ENCODE results near the gene OOSP1.
"Not testable (repeated sequence)": the region's sequence is repeated elsewhere in the genome, so short reads cannot be mapped to it uniquely, and the experiment has no call there.

The OOSP1 gene

DNA sequence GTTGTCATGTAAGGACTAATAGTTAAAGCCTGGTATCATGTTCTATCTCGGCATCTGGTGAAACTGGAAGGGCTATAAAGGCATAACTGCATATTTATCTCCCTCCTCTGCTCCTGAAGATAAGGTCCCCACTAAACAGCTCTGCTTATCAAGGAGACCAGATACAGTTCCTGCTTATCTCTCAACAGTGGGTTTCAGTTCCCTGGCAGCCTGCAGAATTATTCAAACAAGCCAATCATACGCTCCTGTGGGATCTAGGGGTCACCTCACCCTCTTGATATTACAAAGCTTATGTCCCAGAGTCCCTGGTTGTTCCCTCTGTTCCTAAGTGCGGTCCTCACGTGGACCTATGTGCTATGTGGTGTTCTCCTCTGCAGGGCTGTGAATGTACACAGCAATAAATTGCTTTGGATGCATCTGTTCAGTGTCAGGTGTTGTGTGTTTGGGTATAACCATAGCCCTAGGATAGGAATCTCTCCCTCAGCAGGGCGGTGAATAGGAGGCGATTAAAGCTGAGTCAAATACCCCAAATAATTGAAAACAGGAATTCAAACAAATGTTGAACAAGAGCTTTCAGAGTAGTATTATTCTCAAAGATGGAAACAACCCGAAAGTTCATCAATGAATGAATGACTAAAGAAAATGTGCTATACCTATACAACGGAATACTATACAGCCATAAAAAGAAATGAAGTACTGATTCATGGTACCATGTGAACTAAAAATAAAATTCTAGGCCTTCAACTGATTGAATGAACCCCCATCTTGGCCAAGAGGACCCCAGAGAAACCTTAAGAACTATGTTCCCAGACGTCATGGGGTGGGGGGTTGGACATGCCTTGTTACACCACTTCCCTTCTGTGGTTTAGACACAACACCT is 22.5 kb downstream of the OOSP1 start:
- DNase-seq = no peak

DNA sequence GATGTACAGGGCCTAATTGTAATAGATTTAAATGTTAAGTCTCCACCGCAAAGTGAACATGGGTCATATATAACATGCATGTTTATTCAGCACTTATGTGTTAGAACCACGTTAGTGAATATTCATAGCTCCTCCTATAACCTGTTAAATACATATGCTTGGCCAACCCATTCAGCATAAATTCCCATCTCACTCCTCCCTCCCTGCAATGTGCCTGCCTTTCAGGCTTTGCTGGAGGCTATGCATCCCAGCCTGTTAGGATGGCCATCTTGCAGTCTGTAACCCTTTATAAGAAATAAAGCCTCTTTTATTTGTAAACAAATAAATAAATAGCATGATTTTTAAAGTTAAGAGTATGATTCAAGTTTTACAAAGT is 23.9 kb downstream of the OOSP1 start:
- no peak for DNase-seq

DNA sequence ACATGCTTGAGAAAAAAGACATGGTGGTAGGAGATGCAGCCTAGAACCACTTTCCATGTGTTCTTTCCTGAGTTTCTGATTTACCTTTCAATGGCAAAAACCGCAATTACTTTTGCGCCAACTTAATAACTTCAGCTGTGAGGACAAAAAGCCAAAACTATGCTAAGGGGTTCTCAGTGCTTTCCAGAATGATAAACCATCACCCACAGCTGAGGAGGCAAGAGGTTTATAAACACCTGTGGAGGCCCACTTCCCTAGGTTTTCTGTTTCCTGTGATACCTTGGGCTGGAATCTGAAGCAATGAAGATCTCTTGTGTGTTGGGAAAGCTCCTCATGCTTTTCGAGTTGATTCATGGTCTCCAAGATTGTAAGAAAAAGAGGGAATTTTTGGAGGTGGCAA is 25.5 kb downstream of the OOSP1 start, which contains the start of gene OOSP4A:
OOSP4A (plus strand) TSS at position 301 of the 400 bp plus-strand sequence; CDS start at position 301, 0 bp downstream.
- DNase-seq = no peak

DNA sequence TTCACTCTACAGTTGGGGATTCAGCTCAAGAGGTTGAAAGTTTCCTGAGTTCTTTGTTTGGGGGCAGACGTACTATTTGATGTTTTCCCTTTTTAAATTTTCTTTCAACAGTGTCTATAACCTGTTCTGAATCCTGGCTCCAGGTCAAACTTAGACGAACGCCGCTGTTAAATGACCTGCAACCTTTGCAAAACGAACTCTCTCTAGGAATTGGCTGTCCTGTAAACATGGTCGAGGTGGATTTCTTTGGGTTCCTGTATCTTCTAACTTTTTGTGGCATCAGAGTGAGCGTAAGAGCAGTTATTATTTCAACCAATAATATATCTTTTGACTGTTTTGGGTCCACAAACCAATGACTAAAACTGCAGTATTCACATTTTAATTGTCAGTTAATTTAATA is 27.2 kb downstream of the OOSP1 start:
- DNase-seq = no peak

DNA sequence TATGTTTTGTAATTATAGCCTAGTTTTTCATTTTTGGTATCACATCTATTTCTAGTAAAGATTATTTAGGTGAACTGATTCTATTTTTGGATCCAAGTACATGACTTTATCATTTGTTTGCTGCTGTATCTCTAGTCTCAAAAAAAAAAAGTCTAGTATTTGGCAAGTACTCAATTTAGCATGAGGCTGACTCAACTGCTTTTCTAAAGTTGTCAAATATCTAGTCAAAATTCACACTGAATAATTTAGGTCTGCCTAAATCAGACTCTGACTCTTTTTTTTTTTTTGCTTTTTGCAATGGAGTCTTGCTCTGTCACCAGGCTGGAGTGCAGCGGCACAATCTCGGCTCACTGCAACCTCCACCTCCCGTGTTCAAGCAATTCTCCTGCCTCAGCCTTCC is 28.0 kb downstream of the OOSP1 start:
- no peak for DNase-seq

DNA sequence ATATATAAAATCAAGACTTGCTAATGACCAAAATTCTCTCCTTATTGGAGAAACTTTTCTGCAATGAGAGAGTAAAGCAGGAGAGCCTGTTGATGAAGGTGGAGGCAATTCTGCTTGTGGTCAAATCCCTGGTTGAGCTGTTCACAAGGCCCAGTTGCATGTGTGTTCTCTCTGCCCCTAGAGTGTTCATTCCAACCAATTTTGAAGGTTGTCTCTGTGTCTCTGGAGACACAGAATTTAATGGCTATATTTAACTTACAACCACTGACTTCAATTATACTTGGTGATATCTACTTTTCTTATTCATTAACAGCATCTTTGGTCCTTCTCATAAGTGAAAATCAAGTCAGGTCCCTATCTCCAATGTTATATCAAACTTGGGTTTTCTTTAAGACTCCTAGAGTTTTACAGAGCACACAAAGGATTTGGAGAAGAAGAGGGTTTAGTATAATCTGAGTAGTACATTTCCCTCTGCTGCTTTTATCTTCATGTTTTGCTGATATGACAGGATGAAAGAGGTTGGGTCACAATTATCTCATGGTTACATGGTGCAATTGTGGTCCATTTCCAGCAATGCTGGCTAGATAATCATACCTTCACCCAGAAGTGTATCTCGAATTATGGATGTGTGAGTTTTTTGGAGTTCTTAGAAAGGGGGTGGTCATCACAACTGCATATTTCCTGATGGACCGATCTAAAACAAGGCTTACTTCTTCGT is 29.6 kb downstream of the OOSP1 start:
- DNase-seq = no peak

DNA sequence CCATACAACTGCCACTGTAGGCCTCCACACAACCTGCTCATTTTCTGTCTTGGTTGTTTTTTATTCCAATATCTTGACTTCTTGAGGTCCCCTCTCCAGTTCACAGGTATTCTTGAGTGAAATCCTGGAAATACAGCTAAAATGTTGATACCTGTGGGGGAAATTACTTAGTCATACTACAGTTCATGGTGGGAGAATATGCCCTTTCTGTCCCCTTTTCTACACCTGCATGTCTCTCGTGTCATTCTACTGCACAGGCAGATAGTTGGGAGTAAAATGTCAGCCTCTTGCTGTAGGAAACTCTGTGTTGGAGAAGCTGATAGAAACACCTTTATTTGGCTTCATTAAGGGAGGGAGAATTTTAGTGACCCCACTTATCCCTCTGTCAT is 30.2 kb downstream of the OOSP1 start:
- DNase-seq = no peak

DNA sequence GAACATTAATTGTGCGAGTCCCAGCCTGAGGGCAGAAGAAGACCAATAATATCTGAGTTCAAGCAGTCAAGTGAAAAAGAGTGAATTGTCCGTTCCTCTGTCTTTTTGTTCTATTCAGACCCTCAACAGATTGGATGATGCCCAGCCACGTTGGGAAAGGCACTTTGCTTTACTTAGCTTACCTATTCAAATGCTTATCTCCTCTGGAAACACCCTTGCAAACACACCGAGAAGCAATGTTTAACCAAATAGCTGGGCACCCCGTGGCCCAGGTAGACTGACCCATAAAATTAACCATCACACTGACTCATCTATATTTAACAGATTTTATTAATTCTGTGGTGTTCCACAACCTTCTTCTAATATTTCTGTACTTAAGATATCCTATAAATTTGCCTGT is 34.9 kb downstream of the OOSP1 start:
- DNase-seq = no peak

DNA sequence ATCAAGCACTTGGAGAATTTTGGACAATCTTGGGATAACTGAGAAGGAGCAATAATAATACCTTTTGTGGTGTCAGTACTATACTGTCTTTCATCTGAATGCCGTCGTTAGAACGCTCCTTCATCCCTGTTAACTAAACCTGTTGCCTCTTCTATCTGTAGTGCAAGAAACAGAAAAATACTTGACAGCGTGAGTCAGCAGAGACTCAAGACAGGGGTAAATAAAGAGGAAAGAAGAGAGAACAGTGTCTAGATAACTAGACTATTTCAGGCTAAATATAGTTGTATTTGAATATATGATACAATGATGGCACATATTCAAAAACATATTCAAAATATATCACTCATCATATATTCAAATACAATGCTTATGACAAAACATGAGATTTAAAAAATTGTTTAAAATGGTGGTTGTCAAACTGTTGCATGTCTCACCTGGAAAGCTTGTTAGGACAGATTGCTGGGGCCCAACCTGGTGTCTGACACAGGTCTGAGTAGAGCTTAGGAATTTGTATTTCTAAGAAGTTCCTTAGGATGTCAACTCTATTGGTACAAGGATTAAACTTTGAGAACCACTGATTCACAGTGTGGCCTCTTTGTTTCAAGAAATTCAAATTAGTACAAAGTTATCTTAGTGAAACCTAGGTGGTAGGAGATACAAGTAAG is 43.0 kb downstream of the OOSP1 start:
- DNase-seq = no peak

DNA sequence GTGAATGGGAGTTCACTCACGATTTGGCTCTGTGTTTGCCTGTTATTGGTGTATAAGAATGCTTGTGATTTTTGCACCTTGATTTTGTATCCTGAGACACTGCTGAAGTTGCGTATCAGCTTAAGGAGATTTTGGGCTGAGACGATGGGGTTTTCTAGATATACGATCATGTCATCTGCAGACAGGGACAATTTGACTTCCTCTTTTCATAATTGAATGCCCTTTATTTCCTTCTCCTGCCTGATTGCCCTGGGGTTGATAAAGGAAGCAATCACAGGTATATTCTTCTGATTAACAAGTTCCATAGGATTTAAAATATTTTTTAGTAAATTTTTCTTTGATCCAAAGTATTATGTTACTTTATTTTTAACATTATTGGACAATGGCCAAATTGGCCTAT is 43.8 kb downstream of the OOSP1 start:
- DNase-seq = not testable (repeated sequence)

DNA sequence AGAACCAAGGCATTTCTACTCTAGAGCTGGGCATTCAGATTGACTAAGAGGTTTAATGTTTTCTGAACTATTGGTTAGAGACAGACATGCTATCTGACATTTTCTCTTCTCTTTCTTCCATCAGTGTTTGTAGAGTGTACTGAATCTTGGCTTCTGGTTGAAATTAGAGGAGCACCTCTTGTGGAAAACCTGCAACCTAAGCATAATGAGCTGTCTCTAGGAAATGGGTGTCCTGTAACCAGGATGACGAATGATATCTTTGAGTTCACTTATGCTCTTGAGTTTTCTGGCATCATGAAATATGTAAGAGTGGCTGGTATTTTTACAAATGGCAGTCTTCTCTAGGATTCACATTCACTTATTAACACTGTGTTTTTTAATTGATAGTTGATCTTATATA is 45.0 kb downstream of the OOSP1 start:
- DNase-seq = no peak

DNA sequence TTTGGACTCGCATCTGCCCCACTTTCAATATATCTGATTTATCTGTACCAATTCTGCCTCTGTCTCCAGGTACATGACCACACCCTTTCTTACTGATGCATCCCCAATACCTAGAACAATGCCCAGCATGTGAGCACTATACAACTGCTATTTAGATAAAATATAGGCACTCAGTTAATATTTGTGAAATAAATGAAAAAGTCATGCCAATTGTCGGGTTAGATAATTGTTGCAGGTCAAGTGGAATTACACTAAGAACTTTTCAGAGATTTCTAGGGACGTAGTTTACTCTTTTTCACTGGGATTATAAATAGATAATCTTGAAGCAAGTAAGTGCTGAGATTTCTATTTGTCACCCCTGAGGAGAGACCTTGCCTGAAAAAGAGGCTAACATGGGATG is 46.1 kb downstream of the OOSP1 start:
- no peak for DNase-seq

DNA sequence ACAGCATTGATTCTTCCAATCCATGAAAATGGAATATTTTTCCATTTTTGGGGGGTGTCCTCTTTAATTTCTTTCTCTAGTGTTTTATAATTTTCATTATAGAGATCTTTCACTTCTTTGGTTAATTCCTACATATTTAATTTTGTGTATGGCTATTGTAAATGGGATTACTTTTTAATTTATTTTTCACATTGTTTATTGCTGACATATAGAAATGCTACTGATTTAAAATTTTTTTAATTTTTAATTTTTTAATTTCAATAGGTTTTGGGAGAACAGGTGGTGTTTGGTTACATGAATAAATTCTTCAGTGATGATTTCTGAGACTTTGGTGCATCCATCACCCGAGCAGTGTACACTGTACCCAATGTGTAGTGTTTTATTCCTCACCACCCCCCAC is 52.2 kb downstream of the OOSP1 start:
- DNase-seq = no peak

DNA sequence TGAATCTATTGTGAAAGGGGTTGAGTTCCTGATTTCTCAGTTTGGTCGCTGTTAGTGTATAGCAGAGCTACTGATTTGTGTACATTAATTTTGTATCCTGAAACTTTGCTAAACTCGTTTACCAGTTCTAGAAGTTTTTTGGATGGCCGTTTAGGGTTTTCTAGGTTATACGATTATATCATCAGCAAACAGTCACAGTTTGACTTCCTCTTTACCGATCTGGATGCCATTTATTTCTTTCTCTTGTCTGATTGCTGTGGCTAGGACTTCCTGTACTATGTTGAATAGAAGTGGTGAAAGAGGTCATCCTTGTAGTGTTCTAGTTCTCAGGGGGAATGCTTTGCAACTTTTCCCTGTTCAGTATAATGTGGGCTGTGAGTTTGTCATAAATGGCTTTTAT is 54.2 kb downstream of the OOSP1 start:
- no peak for DNase-seq

DNA sequence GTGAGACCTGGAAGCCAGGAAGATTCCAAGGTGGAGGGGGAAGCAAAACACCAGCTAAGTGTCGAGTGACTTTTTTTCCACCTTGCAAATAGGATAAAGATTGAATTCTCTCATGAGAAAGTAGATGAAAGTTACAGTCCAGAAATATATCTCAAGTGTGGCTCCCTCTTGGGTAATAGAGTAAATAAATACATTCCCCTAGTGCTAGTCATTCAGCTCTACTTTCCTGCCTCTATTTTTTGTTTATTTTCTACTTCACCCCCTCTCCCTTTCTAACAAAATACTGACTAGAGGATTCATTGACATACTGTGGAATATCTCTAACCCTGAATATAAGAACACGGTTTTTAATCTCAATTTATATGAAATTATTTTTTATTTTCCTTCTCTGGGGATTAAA is 59.6 kb downstream of the OOSP1 start:
- DNase-seq = no peak

DNA sequence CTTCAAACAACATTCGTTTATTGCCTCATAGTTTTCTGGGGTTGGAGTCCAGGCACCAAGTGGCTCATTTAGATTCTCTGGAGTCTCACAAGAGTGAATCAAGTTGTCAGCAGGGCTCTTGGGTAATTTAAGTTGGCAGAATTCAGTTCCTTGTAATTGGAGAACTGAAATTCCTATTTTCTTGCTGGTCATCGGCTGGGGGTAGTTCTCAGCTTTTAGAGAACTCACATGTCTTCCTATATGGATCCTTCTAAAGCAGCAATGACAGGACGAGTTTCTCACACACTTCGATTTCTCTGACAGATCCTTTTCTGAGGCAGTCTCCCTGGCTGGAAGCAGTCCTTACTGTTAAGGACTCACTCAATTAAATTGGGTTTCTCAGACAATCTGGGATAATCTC is 61.5 kb downstream of the OOSP1 start:
- no peak for DNase-seq

DNA sequence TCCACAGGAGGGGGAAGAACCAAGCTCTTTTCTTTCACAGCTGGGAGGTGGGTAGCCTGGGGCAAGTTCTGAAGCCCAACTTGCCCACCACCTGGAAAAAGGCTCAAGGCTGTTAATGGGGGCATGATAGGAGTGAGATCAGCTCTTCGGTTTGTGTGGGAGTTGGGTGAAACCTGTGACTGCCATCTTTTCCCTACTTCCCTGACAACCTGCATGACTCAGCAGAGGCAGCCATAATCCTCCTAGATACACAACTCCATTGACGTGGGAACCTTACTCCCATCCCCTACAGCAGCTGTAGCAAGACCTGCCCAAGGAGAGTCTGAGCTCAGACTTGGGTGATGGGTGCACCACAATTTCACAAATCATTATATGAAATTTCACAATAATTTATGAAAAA is 65.5 kb downstream of the OOSP1 start:
- no peak for DNase-seq

DNA sequence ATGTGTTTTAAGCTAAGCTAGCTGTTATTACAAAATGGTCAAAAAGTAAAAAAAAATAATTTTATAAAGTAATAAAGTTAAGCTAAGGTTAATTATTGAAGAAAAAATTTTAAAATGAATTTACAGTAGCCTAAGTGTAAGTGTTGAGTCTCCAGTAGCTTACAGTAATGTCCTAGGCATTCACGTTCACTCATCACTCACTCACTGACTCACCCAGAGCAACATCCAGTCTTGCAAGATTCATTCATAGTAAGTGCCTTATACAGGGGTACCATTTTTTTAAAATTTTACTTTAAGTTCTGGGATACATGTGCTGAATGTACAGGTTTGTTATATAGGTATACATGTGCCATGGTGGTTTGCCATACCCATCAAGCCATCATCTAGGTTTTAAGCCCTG is 67.1 kb downstream of the OOSP1 start:
- no peak for DNase-seq

All from stimulated activated naive CD4-positive, alpha-beta T cell treated with Interleukin-2 at 50 U/mL for 16 hours (primary cell).